ENCODE data around the gene BCL2L11. TPM values are rescaled to one million over a fixed set of nuclear protein-coding genes. Genes with fewer than 3 reads are reported as not detected.

Gene BCL2L11
- total and polyA plus RNA-seq, 8 donors = 2.7 to 14.9 (median 8.8) TPM

DNA sequence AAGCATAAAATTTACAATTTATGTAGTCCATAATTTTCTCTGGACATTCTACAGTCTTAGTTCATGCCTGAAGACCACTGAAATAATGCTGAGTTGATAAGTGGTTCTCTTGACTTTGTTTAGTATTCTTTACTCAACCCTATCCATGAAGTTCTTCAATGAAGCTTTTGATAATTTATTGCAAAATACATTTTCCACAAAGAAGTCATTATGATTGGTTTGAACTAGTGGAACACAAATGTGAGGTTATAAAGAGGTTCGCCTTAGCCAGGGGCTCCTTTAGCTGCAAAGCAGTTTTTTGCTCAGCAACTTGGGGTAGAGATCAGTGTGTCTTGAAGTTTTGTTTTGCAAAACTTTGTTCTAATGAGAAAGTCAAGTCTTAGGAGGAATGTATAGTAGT lies 5.9 kb downstream of the BCL2L11 start:
- FAIRE-seq (no peak), ATAC-seq (no peak), DNase-seq (no peak)
- TF ChIP-seq, protein P1, sequence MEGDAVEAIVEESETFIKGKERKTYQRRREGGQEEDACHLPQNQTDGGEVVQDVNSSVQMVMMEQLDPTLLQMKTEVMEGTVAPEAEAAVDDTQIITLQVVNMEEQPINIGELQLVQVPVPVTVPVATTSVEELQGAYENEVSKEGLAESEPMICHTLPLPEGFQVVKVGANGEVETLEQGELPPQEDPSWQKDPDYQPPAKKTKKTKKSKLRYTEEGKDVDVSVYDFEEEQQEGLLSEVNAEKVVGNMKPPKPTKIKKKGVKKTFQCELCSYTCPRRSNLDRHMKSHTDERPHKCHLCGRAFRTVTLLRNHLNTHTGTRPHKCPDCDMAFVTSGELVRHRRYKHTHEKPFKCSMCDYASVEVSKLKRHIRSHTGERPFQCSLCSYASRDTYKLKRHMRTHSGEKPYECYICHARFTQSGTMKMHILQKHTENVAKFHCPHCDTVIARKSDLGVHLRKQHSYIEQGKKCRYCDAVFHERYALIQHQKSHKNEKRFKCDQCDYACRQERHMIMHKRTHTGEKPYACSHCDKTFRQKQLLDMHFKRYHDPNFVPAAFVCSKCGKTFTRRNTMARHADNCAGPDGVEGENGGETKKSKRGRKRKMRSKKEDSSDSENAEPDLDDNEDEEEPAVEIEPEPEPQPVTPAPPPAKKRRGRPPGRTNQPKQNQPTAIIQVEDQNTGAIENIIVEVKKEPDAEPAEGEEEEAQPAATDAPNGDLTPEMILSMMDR (IDR thresholded peaks at IDR 0.05) = no peak
- WGBS, 2 donors = 85 to 97% methylated on average over 1 of the region's 1 CpG
- Histone ChIP-seq H3K4me1 (peaks cover 3 to 6% (median 4%) of the 10 kb centered on the region in 3 donors), H3K4me3 (no peak overlapping the region), H3K36me3 (no peaks in the 10 kb centered on the region), H3K27ac (no peak overlapping the region), H3K9me3 (no peaks in the 10 kb centered on the region), H3K27me3 (no peaks in the 10 kb centered on the region)
- intact Hi-C loops (cut with DNase I) = no loop called here

DNA sequence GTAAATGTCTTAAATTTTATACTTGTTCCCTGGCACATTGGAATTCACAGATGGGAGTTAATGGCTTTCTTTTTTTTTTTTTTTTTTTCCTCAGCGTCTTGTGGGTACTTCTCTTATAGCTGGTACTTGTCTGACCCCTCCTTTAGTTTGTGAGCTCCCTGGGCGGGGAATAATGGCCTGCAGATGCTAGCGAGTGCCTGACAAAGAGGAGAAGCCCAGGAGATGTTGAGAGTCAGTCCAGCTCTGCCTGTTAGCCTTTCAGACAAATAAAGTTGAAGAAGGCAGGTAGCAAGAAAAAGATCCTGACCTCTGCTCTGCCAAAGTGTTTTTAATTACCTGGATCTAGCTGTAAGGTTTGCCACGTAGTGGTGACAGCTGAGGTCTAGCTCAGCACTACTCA lies 6.6 kb downstream of the BCL2L11 start:
- intact Hi-C loops (cut with DNase I) = no loop called here
- H3K4me1 ChIP-seq = peaks cover 3 to 6% (median 4%) of the 10 kb centered on the region in 3 donors
- no peak overlapping the region for H3K27ac ChIP-seq
- no peak overlapping the region for H3K4me3 ChIP-seq
- DNase-seq = no peak
- ATAC-seq = no peak
- FAIRE-seq = no peak
- no peaks in the 10 kb centered on the region for H3K9me3 ChIP-seq
- TF ChIP-seq, protein P1 (IDR thresholded peaks at IDR 0.05) = no peak
- WGBS, 2 donors = 77 to 79% methylated on average over 4 of the region's 4 CpGs
- H3K27me3 ChIP-seq = no peaks in the 10 kb centered on the region
- no peaks in the 10 kb centered on the region for H3K36me3 ChIP-seq

DNA sequence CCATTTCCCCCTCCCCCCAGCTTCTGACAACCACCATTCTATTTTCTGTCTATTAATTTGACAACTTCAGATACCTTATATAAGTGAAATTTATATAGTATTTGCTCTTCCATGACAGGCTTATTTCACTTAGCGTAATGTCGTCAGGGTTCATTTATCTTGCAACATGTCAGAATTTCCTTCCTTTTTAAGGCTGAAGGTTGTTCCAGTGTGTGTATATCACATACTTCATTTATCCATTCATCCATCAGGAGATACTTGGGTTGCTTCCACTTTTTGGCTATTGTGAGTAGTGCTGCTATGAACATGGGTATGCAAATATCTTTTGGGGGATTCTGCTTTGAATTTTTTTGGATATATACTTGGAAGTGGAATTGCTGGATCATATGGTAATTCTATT lies 7.4 kb downstream of the BCL2L11 start:
- DNase-seq (no peak), FAIRE-seq (no peak), ATAC-seq (no peak)
- 89% methylated on average over 2 of the region's 2 CpGs for WGBS, 2 donors
- peaks cover 3 to 6% (median 4%) of the 10 kb centered on the region in 3 donors for H3K4me1 ChIP-seq
- no peaks in the 10 kb centered on the region for H3K36me3 ChIP-seq
- no peak overlapping the region for H3K27ac ChIP-seq
- no peak overlapping the region for H3K4me3 ChIP-seq
- intact Hi-C loops (cut with DNase I) = no loop called here
- TF ChIP-seq, protein P1 (IDR thresholded peaks at IDR 0.05) = no peak
- H3K9me3 ChIP-seq = no peaks in the 10 kb centered on the region
- no peaks in the 10 kb centered on the region for H3K27me3 ChIP-seq

DNA sequence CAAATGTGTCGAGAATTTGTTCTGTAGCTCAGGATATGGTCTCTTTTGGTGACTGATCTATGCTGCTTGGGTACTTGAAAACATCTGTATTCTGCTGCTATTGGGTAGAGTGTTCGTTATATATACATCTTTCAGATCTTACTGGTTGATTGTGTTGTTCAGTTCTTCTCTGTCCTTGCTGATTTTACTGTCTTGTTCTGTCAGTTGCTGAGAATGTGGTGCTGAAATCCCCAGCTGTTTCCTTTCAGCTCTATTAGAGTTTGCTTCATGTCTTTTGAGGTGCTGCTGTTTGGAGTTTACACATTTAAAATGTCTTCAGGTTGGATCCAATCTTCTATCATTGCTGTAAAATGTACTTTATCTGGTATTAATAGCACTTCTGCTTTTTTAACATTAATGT lies 12.9 kb downstream of the BCL2L11 start:
- Histone ChIP-seq H3K27me3 (no peaks in the 10 kb centered on the region), H3K27ac (no peak overlapping the region), H3K9me3 (no peaks in the 10 kb centered on the region), H3K36me3 (no peaks in the 10 kb centered on the region), H3K4me3 (no peak overlapping the region), H3K4me1 (no peaks in the 10 kb centered on the region)
- FAIRE-seq (no peak), ATAC-seq (no peak), DNase-seq (no peak)
- intact Hi-C loops (cut with DNase I) = no loop called here
- 86 to 88% methylated on average over 2 of the region's 2 CpGs for WGBS, 2 donors
- TF ChIP-seq, protein P1 (IDR thresholded peaks at IDR 0.05) = no peak

DNA sequence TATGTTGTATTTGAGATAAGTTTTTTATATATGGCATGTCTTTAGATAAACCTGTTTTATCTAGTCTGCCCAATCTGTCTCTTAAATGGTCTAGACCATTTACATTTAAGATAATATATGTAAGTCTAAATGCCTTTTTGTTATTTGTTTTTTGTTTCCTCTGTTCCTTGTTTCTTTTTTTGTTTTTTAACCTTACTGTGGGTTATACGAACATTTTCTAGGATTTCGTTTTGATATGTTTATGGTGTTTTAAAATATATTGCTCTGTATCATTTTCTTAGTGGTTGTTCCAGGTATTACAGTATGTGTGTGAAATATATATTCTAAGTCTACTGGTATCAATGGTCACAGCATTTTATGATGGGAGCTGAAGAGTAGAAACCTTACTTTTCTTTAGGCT lies 13.3 kb downstream of the BCL2L11 start:
- no peaks in the 10 kb centered on the region for H3K4me1 ChIP-seq
- TF ChIP-seq, protein P1 (IDR thresholded peaks at IDR 0.05) = peak in 3 of 4 donors; percentile 15 to 25 (median 18)
- no peaks in the 10 kb centered on the region for H3K27me3 ChIP-seq
- H3K9me3 ChIP-seq = no peaks in the 10 kb centered on the region
- no peak for DNase-seq
- FAIRE-seq = no peak
- WGBS, 2 donors = 91 to 95% methylated on average over 2 of the region's 2 CpGs
- intact Hi-C loops (cut with DNase I) = no loop called here
- H3K27ac ChIP-seq = no peak overlapping the region
- H3K4me3 ChIP-seq = no peak overlapping the region
- no peaks in the 10 kb centered on the region for H3K36me3 ChIP-seq
- ATAC-seq = no peak

Data from pancreas (tissue), 10 donors.